ENCODE results near the gene IQCE.

DNA sequence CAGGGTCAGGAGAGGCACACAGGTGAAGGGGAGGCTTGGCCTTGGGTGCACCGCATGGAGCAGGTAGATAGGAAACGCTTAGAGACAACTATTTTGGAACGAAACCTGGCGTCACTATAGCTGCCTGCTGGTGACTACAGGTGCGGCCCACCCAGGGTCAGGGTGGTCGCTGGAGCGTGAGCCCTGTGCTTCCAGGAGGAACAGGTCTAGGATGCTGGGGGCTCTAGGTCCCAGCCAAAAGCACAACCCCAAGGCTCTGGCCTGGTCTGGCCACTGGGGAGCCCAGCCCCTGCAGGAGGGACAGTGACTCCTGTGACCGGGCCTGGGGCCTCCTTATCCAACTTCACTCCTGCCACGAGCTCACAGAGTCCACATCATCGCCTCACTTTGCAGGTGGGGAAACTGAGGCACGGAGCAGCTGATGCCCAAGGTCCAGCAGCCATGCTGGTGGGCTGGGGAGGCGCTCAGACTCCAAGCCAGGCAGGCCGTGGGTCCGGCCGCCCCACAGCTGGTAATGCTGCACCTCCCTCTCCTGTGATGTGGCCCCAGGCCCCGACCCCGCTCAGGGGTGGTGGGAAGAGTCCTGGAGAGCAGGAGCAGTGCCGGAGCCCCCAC lies 30.2 kb upstream of the IQCE start:
- TF ChIP-seq CTCF (IDR thresholded peaks at IDR 0.05): no peak
- TF ChIP-seq, protein P1, sequence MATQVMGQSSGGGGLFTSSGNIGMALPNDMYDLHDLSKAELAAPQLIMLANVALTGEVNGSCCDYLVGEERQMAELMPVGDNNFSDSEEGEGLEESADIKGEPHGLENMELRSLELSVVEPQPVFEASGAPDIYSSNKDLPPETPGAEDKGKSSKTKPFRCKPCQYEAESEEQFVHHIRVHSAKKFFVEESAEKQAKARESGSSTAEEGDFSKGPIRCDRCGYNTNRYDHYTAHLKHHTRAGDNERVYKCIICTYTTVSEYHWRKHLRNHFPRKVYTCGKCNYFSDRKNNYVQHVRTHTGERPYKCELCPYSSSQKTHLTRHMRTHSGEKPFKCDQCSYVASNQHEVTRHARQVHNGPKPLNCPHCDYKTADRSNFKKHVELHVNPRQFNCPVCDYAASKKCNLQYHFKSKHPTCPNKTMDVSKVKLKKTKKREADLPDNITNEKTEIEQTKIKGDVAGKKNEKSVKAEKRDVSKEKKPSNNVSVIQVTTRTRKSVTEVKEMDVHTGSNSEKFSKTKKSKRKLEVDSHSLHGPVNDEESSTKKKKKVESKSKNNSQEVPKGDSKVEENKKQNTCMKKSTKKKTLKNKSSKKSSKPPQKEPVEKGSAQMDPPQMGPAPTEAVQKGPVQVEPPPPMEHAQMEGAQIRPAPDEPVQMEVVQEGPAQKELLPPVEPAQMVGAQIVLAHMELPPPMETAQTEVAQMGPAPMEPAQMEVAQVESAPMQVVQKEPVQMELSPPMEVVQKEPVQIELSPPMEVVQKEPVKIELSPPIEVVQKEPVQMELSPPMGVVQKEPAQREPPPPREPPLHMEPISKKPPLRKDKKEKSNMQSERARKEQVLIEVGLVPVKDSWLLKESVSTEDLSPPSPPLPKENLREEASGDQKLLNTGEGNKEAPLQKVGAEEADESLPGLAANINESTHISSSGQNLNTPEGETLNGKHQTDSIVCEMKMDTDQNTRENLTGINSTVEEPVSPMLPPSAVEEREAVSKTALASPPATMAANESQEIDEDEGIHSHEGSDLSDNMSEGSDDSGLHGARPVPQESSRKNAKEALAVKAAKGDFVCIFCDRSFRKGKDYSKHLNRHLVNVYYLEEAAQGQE (IDR thresholded peaks at IDR 0.05; ENCODE audit: insufficient read depth in 1 of 2, low read depth in 2 of 2, low read length in 1 of 2): no peak
